Sigmoid colon (tissue), 4 donors: Measurements from ENCODE around the gene CERS5.

Experiments
- CTCF ChIP-seq, 4 experiments: fragments of 450-650 bp in 3 of 4; fragments of 200-600 bp in 1 of 4; IDR thresholded peaks; one replicate each; pipeline ENCODE4 v1.5.1; 2016 to 2019; ENCODE audit warnings: antibody characterized with exemption in 4 of 4, mild to moderate bottlenecking in 3 of 4, moderate library complexity in 2 of 4
- POLR2A ChIP-seq, 2 donors: fragments of 450-650 bp; IDR thresholded peaks; one replicate each; pipeline ENCODE4 v1.6.1; 2016; ENCODE audit warnings: antibody characterized with exemption in 2 of 2, mild to moderate bottlenecking in 2 of 2, moderate library complexity in 2 of 2
- POLR2AphosphoS5 ChIP-seq, 4 donors: sonication (generic); formaldehyde crosslinking; IDR thresholded peaks; one replicate each; pipeline ENCODE4 v1.6.1; 2017; ENCODE audit warnings: antibody characterized with exemption in 4 of 4

- TF ChIP-seq CTCF (IDR thresholded peaks at IDR 0.05) (no peak), POLR2A (IDR thresholded peaks at IDR 0.05) (no peak), POLR2AphosphoS5 (IDR thresholded peaks at IDR 0.05) (no peak)
Measured at GRCh38 chr12:50149311-50149710, 17.9 kb downstream of the CERS5 start.
